Measurements from ENCODE around the gene AK4. TPM values are rescaled to one million over a fixed set of nuclear protein-coding genes. Genes with fewer than 3 reads are reported as not detected.

The AK4 gene
- total RNA-seq, 6 donors from 2014 or later, result 0.44 to 7.0 (median 3.6) TPM

DNA sequence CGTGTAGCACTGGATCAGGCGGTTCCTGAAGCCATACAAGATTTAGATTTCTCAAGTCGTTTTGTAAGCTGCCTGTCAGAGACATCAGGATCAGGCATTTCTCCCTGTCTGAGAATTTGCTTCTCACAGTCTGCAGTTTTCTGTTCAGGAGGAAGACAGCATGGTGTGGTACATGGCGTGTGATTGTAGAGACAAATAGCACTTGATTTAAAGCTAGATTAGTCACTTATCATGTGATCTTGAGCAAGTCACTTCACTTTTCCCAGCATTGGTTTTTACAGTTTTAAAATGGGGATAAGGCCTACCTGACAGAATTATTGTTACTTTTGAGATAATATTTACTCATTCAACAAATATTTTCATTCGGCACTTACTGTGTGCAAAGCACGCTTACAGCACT lies 63.3 kb downstream of the AK4 start:
- Histone ChIP-seq H3K36me3 (no peaks in the 10 kb centered on the region), H3K27ac (no peak overlapping the region), H3K4me3 (no peak overlapping the region), H3K9me3 (no peaks in the 10 kb centered on the region), H3K27me3 (no peaks in the 10 kb centered on the region), H3K4me1 (no peaks in the 10 kb centered on the region)
- 94% methylated on average over 6 of the region's 6 CpGs for WGBS, 2 donors
- ATAC-seq (ENCODE audit: low FRiP score in 2 of 2) (no peak), DNase-seq (no peak)
- TF ChIP-seq, protein P1, sequence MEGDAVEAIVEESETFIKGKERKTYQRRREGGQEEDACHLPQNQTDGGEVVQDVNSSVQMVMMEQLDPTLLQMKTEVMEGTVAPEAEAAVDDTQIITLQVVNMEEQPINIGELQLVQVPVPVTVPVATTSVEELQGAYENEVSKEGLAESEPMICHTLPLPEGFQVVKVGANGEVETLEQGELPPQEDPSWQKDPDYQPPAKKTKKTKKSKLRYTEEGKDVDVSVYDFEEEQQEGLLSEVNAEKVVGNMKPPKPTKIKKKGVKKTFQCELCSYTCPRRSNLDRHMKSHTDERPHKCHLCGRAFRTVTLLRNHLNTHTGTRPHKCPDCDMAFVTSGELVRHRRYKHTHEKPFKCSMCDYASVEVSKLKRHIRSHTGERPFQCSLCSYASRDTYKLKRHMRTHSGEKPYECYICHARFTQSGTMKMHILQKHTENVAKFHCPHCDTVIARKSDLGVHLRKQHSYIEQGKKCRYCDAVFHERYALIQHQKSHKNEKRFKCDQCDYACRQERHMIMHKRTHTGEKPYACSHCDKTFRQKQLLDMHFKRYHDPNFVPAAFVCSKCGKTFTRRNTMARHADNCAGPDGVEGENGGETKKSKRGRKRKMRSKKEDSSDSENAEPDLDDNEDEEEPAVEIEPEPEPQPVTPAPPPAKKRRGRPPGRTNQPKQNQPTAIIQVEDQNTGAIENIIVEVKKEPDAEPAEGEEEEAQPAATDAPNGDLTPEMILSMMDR (IDR thresholded peaks at IDR 0.05), result no peak
- TF ChIP-seq EP300 (IDR thresholded peaks at IDR 0.05), result no peak
- TF ChIP-seq POLR2AphosphoS5 (IDR thresholded peaks at IDR 0.05), result no peak
- no peak for TF ChIP-seq POLR2A (IDR thresholded peaks at IDR 0.05)

DNA sequence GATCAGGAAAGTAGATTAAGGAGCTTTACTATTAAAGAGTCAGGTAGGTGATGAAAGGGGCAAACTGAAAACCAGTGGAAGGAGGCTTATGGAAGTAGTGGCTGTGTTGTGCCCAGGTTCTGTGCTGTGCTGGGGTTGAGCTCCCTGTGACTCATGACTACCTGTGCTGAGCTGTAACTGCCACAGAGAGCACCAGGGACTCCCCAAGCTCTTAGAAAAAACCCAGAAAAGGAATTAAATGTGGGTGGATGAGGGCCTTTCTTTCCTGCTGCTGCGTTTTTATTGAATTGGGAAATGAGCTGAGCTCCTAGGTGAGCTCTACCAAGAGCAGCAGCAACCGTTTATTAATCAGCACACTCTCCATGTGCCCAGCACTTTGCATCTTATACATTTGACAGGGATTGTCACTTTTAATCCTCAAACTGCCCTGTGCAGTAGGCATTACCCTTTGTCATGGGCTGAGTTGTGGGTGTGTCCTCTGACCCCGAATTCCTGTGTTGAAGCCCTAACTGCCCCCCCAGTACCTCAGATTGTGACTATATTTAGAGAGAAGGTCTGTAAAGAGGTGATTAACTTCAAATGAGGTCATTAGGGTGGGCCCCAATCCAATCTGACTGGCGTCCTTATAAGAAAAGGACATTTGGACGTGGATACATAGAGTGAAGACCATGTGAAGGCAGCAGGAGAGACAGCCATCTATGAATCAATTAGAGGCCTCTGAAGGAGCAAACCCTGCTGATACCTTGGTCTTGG lies 65.4 kb downstream of the AK4 start:
- H3K4me3 ChIP-seq, result no peak overlapping the region
- no peaks in the 10 kb centered on the region for H3K4me1 ChIP-seq
- WGBS, 2 donors, result 70 to 84% methylated on average over 5 of the region's 5 CpGs
- H3K27ac ChIP-seq, result no peak overlapping the region
- ATAC-seq (ENCODE audit: low FRiP score in 2 of 2) (no peak), DNase-seq (no peak)
- no peaks in the 10 kb centered on the region for H3K36me3 ChIP-seq
- H3K9me3 ChIP-seq, result no peaks in the 10 kb centered on the region
- no peaks in the 10 kb centered on the region for H3K27me3 ChIP-seq
- TF ChIP-seq POLR2AphosphoS5 (IDR thresholded peaks at IDR 0.05) (no peak), POLR2A (IDR thresholded peaks at IDR 0.05) (no peak), EP300 (IDR thresholded peaks at IDR 0.05) (no peak)
- TF ChIP-seq, protein P1 (IDR thresholded peaks at IDR 0.05), result no peak

DNA sequence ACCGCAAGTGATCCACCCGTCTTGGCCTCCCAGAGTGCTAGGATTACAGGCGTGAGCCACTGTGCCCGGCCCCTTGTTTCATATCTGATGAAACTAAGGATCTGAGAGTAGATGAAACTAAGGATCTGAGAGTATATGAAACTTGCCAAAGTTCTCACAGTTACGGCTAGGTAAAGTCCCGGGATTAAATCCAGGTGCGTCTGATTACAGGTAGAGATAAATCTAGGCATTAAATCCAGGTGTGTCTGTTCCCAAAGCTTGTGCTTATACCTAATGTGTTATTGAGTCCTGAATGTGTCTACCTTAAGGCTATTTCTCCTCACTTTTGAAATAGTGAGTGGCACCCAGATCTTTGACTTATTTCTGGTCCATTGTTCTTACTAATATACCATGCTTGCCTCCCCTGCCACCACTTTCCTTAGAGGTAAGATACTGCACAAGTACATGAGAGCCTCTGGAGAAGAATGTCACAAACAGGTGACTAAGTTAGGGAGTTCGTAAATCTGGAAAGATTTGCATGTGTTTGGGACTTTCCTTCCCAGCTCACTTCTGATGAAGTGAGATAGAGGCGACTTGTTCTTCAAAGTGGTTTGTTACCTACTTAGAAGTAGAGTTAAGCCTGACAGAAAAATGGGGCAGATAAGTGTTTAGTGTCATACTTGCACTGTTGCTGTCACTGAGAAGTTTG lies 66.5 kb downstream of the AK4 start:
- ATAC-seq (ENCODE audit: low FRiP score in 2 of 2) (no peak), DNase-seq (no peak)
- Histone ChIP-seq H3K4me3 (no peak overlapping the region), H3K36me3 (no peaks in the 10 kb centered on the region), H3K4me1 (no peaks in the 10 kb centered on the region), H3K9me3 (no peaks in the 10 kb centered on the region), H3K27me3 (no peaks in the 10 kb centered on the region), H3K27ac (no peak overlapping the region)
- 93 to 94% methylated on average over 9 of the region's 9 CpGs for WGBS, 2 donors
- TF ChIP-seq POLR2AphosphoS5 (IDR thresholded peaks at IDR 0.05), result no peak
- TF ChIP-seq EP300 (IDR thresholded peaks at IDR 0.05), result no peak
- TF ChIP-seq POLR2A (IDR thresholded peaks at IDR 0.05), result no peak
- TF ChIP-seq, protein P1 (IDR thresholded peaks at IDR 0.05), result no peak

DNA sequence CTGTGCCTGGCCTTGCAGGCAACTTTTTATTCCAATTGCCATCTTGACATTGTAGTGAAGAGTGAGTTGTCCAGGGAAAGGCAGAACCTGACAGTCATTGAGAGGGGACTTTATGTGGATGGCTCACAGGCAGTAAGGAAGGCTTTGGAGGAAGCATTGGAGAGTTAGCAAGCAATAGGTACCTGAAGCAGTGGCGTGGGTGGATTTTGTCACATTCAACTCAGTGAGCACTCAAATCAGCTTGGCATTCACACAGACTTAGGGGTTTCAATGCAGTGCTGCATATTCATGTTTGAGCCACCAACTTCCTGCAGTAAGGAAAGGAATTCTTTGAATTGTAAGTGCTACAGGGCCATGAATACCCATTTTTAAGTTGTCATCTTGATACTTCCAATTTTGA lies 69.0 kb downstream of the AK4 start:
- Histone ChIP-seq H3K36me3 (no peaks in the 10 kb centered on the region), H3K4me1 (no peaks in the 10 kb centered on the region), H3K4me3 (no peak overlapping the region), H3K27me3 (no peaks in the 10 kb centered on the region), H3K27ac (no peak overlapping the region), H3K9me3 (no peaks in the 10 kb centered on the region)
- TF ChIP-seq, protein P1 (IDR thresholded peaks at IDR 0.05), result no peak
- TF ChIP-seq POLR2AphosphoS5 (IDR thresholded peaks at IDR 0.05) (no peak), EP300 (IDR thresholded peaks at IDR 0.05) (no peak), POLR2A (IDR thresholded peaks at IDR 0.05) (no peak)
- no peak for ATAC-seq (ENCODE audit: low FRiP score in 2 of 2)
- DNase-seq, result no peak
- 89 to 100% methylated on average over 1 of the region's 1 CpG for WGBS, 2 donors

Data from upper lobe of left lung (tissue), 6 donors.